ENCODE measurements around the gene XKR7.
"Not testable (repeated sequence)": the region's sequence is repeated elsewhere in the genome, so short reads cannot be mapped to it uniquely, and the experiment has no call there.

XKR7 gene

GRCh38 chr20:32027643-32028042, 59.7 kb downstream of the XKR7 start:
- Histone ChIP-seq H3K4me1 (ENCODE audit: control insufficient read depth, insufficient read depth, low read length) (0 out of 2 replicates have a peak, but pooled peaks cover 2% of the 10 kb centered on the region), H3K27me3 (ENCODE audit: control insufficient read depth, insufficient read depth, low read length) (no peaks in the 10 kb centered on the region), H3K4me3 (ENCODE audit: low read length) (no peak overlapping the region), H3K27ac (ENCODE audit: low read length) (no peak overlapping the region), H3K9me3 (ENCODE audit: control insufficient read depth, insufficient read depth, low read length) (no peaks in the 10 kb centered on the region), H3K36me3 (ENCODE audit: control insufficient read depth, insufficient read depth, low read length) (no peaks in the 10 kb centered on the region)
- no peak for DNase-seq (ENCODE audit: low read depth, low spot score)
- WGBS (ENCODE audit: insufficient coverage, insufficient read length) = no CpG with 5 or more reads among the region's 3 CpGs

DNA sequence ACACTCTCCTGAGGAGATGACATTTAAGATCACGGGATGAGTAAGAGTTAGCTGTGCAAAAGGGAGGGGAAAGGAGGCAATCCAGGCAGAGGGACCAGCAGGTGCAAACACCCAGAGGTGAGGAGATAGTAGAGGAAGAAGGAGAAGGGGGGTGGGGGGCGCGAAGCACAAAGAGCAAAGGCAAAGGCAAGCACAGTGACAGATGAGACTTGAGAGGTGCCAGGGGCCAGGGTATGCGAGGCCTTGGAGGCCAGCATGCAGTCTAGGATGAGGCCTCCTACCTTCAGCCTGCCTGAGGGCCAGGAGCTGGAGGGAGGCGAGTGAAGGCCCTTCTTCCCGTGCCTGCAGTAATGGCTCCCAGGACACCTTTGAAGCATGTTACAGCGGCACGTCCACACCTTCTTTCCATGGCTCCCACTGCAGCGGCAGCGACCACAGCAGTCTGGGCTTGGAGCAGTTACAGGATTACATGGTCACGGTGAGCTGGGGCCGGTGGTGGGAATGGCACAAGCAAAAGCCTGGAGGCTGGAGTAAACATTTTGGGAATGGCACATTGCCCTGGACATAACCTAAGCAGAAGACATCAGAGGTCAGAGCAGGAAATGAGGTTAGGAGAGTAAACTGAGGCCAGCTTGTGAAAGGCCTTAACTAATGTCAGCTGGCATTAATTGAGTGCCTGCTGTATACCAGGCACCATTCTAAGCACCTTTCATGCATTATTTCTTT, 60.9 kb downstream of the XKR7 start:
- Histone ChIP-seq H3K4me3 (ENCODE audit: low read length) (no peak overlapping the region), H3K27me3 (ENCODE audit: control insufficient read depth, insufficient read depth, low read length) (no peaks in the 10 kb centered on the region), H3K27ac (ENCODE audit: low read length) (no peak overlapping the region), H3K4me1 (ENCODE audit: control insufficient read depth, insufficient read depth, low read length) (0 out of 2 replicates have a peak, but pooled peaks cover 2% of the 10 kb centered on the region), H3K9me3 (ENCODE audit: control insufficient read depth, insufficient read depth, low read length) (no peaks in the 10 kb centered on the region), H3K36me3 (ENCODE audit: control insufficient read depth, insufficient read depth, low read length) (no peaks in the 10 kb centered on the region)
- WGBS (ENCODE audit: insufficient coverage, insufficient read length) = no CpG with 5 or more reads among the region's 12 CpGs
- no peak for DNase-seq (ENCODE audit: low read depth, low spot score)

- 0 out of 2 replicates have a peak, but pooled peaks cover 2% of the 10 kb centered on the region for H3K4me1 ChIP-seq (ENCODE audit: control insufficient read depth, insufficient read depth, low read length)
- no peaks in the 10 kb centered on the region for H3K9me3 ChIP-seq (ENCODE audit: control insufficient read depth, insufficient read depth, low read length)
- no peak for DNase-seq (ENCODE audit: low read depth, low spot score)
- H3K4me3 ChIP-seq (ENCODE audit: low read length) = no peak overlapping the region
- no peaks in the 10 kb centered on the region for H3K27me3 ChIP-seq (ENCODE audit: control insufficient read depth, insufficient read depth, low read length)
- no CpG with 5 or more reads among the region's 11 CpGs for whole genome bisulfite sequencing (ENCODE audit: insufficient coverage, insufficient read length)
- H3K27ac ChIP-seq (ENCODE audit: low read length) = no peak overlapping the region
- no peaks in the 10 kb centered on the region for H3K36me3 ChIP-seq (ENCODE audit: control insufficient read depth, insufficient read depth, low read length)
These were observed 61.6 kb downstream of the XKR7 start for GRCh38 chr20:32029561-32029960.

DNA sequence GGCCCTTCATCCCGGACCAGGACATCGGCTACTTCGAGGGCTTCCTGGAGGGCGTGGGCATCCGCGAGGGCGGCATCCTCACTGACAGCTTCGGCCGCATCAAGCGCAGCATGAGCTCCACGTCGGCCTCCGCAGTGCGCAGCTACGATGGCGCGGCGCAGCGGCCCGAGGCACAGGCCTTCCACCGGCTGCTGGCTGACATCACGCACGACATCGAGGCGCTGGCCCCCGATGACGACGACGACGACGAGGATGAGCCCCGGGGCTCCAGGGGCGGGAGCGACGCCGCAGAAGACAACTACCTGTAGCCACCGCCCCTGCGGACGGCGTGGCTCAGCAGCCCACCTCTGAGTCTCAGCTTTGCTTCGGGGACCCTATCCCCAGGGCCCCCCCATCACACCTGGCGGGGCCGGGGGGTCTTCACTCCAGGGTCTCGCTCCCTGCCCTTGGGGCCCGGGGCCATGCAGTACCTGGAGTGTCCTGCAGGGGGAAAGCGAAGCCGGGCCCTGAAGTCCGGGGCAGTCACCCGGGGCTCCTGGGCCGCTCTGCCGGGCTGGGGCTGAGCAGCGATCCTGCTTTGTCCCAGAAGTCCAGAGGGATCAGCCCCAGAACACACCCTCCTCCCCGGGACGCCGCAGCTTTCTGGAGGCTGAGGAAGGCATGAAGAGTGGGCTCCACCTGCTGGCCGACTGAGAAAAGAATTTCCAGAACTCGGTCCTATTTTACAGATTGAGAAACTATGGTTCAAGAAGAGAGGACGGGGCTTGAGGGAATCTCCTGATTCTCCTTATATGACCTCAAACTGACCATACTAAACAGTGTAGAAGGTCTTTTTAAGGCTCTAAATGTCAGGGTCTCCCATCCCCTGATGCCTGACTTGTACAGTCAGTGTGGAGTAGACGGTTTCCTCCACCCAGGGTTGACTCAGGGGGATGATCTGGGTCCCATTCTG, 63.3 kb downstream of the XKR7 start:
- Histone ChIP-seq H3K36me3 (ENCODE audit: control insufficient read depth, insufficient read depth, low read length) (no peaks in the 10 kb centered on the region), H3K4me3 (ENCODE audit: low read length) (no peak overlapping the region), H3K27me3 (ENCODE audit: control insufficient read depth, insufficient read depth, low read length) (no peaks in the 10 kb centered on the region), H3K27ac (ENCODE audit: low read length) (no peak overlapping the region), H3K4me1 (ENCODE audit: control insufficient read depth, insufficient read depth, low read length) (0 out of 2 replicates have a peak, but pooled peaks cover 2% of the 10 kb centered on the region), H3K9me3 (ENCODE audit: control insufficient read depth, insufficient read depth, low read length) (no peaks in the 10 kb centered on the region)
- peak; percentile 88 for DNase-seq (ENCODE audit: low read depth, low spot score)
- no CpG with 5 or more reads among the region's 59 CpGs for WGBS (ENCODE audit: insufficient coverage, insufficient read length)

- no peaks in the 10 kb centered on the region for H3K27me3 ChIP-seq (ENCODE audit: control insufficient read depth, insufficient read depth, low read length)
- no peaks in the 10 kb centered on the region for H3K36me3 ChIP-seq (ENCODE audit: control insufficient read depth, insufficient read depth, low read length)
- H3K27ac ChIP-seq (ENCODE audit: low read length) = no peak overlapping the region
- H3K4me1 ChIP-seq (ENCODE audit: control insufficient read depth, insufficient read depth, low read length) = 0 out of 2 replicates have a peak, but pooled peaks cover 2% of the 10 kb centered on the region
- no peaks in the 10 kb centered on the region for H3K9me3 ChIP-seq (ENCODE audit: control insufficient read depth, insufficient read depth, low read length)
- H3K4me3 ChIP-seq (ENCODE audit: low read length) = no peak overlapping the region
- no CpG with 5 or more reads among the region's 2 CpGs for WGBS (ENCODE audit: insufficient coverage, insufficient read length)
- DNase-seq (ENCODE audit: low read depth, low spot score) = no peak
These were observed 65.4 kb downstream of the XKR7 start for GRCh38 chr20:32033316-32033715.

DNA sequence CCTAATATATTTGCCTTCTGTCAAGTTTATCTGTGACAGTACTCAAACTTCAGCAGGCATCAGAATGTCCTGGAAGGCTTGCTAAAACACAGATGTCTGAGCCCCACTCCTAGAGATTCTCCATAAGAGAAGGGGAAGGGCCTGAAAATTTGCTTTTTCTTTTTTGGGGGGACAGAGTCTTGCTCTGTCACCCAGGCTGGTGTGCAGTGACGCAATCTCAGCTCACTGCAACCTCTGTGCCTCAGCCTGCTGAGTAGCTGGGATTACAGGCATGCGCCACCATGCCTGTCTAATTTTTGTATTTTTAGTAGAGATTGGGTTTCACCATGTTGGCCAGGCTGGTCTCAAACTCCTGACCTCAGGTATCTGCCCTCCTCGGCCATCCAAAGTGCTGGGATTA, 65.8 kb downstream of the XKR7 start:
- H3K27me3 ChIP-seq (ENCODE audit: control insufficient read depth, insufficient read depth, low read length); H3K27ac ChIP-seq (ENCODE audit: low read length): not testable (repeated sequence)

DNA sequence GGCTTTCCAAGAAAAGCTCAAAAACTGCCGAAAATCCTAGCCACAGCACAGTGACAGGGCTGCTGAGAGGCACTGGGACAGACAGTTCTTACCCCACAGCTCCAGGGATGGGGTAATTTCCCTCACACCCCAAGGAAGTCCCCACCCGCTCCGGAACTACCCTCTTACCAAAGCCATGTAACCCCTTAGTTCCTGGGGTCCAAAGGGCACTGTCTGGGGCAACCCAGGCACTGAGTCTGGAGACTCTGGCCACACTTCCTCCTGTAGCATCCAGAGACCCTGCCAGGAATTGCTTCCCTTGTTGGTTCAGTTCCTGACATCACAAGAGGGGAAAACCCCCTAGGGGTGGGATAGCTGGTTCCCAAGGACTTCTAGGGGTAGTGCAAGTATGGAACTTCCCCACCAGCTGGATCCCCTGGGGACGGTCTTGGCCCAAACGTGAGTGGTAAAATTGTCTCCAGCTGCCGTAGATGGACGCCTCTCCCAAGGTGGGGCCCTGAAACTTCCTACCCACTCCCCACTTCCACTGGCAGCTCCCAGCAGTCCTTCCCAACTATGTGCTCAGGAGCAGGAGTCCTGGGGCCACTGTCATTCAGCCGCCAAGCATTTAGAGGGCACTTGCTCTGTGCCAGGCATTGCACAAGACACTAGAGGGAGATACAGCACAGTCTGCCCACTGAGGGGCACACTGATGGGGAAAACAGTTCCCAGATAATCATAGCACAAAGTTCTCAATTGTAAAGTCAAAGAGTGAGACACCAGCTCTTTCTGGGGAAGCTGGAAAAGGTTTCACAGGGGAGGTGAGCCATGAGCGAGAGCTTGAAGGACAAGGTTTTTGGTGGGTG, 66.9 kb downstream of the XKR7 start:
- no peak for DNase-seq (ENCODE audit: low read depth, low spot score)
- Histone ChIP-seq H3K27ac (ENCODE audit: low read length) (no peak overlapping the region), H3K4me3 (ENCODE audit: low read length) (no peak overlapping the region), H3K36me3 (ENCODE audit: control insufficient read depth, insufficient read depth, low read length) (no peaks in the 10 kb centered on the region), H3K4me1 (ENCODE audit: control insufficient read depth, insufficient read depth, low read length) (no peaks in the 10 kb centered on the region), H3K27me3 (ENCODE audit: control insufficient read depth, insufficient read depth, low read length) (no peaks in the 10 kb centered on the region), H3K9me3 (ENCODE audit: control insufficient read depth, insufficient read depth, low read length) (no peaks in the 10 kb centered on the region)
- no CpG with 5 or more reads among the region's 9 CpGs for WGBS (ENCODE audit: insufficient coverage, insufficient read length)

More for the DNA sequence above, 65.8 kb downstream of the XKR7 start:
- no CpG with 5 or more reads among the region's 3 CpGs for WGBS (ENCODE audit: insufficient coverage, insufficient read length)
- not testable (repeated sequence) for H3K4me3 ChIP-seq (ENCODE audit: low read length); DNase-seq (ENCODE audit: low read depth, low spot score); H3K9me3 ChIP-seq (ENCODE audit: control insufficient read depth, insufficient read depth, low read length); H3K4me1 ChIP-seq (ENCODE audit: control insufficient read depth, insufficient read depth, low read length); H3K36me3 ChIP-seq (ENCODE audit: control insufficient read depth, insufficient read depth, low read length)

DNA sequence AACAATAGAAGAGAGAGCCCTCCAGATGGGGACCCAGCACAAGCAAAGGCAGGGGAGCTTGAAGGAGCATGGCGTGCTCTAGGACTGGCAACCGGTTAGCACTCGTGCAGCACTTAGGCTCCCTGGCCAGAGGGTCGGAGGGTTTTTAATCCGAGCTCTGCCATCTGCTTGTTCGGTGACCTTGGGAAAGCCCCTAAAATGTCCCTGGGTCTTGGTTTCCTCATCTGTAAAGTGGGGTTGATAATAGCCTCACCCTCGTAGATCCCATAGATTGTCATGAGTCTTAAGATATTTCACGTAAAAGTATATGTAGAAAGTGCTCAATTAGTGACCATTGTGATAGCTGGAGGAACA, 67.5 kb downstream of the XKR7 start:
- no peak overlapping the region for H3K27ac ChIP-seq (ENCODE audit: low read length)
- no peaks in the 10 kb centered on the region for H3K4me1 ChIP-seq (ENCODE audit: control insufficient read depth, insufficient read depth, low read length)
- no peaks in the 10 kb centered on the region for H3K27me3 ChIP-seq (ENCODE audit: control insufficient read depth, insufficient read depth, low read length)
- H3K9me3 ChIP-seq (ENCODE audit: control insufficient read depth, insufficient read depth, low read length) = no peaks in the 10 kb centered on the region
- no peak overlapping the region for H3K4me3 ChIP-seq (ENCODE audit: low read length)
- WGBS (ENCODE audit: insufficient coverage, insufficient read length) = no CpG with 5 or more reads among the region's 8 CpGs
- no peaks in the 10 kb centered on the region for H3K36me3 ChIP-seq (ENCODE audit: control insufficient read depth, insufficient read depth, low read length)
- no peak for DNase-seq (ENCODE audit: low read depth, low spot score)

DNA sequence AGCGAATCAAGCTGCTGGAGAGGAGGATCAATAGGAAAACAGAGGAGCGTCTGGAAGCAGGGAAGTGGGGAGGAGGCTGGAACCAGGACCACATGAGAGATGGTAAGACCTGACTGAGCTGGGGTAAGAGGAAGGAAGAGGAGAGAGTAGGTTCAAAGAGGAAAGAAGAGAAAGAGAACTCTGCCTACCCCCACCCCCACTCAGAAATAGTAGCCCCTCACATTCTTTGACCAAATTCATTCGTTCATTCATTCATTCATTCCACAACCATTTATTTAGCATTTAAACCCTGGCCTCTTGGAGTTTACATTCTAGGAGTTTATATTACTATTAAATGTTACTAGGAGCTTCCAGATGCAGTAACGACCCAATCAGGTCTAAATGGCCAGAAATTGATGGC, 68.3 kb downstream of the XKR7 start:
- no CpG with 5 or more reads among the region's 4 CpGs for WGBS (ENCODE audit: insufficient coverage, insufficient read length)
- no peaks in the 10 kb centered on the region for H3K27me3 ChIP-seq (ENCODE audit: control insufficient read depth, insufficient read depth, low read length)
- H3K36me3 ChIP-seq (ENCODE audit: control insufficient read depth, insufficient read depth, low read length) = no peaks in the 10 kb centered on the region
- H3K9me3 ChIP-seq (ENCODE audit: control insufficient read depth, insufficient read depth, low read length) = no peaks in the 10 kb centered on the region
- DNase-seq (ENCODE audit: low read depth, low spot score) = no peak
- 0 out of 2 replicates have a peak, but pooled peaks cover 2% of the 10 kb centered on the region for H3K4me1 ChIP-seq (ENCODE audit: control insufficient read depth, insufficient read depth, low read length)
- no peak overlapping the region for H3K4me3 ChIP-seq (ENCODE audit: low read length)
- H3K27ac ChIP-seq (ENCODE audit: low read length) = no peak overlapping the region
